GM18508 (cell line): Measurements from ENCODE around the gene MAGED2.
"Not testable (repeated sequence)": the region's sequence is repeated elsewhere in the genome, so short reads cannot be mapped to it uniquely, and the experiment has no call there.

ENCODE experiments used
- ATAC-seq: cut with Tn5 transposase; IDR thresholded peaks from one replicate; pipeline ENCODE4 v1.9.1; 2021; ENCODE audit warnings: moderate number of reproducible peaks; ENCODE audit not compliant: insufficient read depth, unreplicated experiment

The MAGED2 gene

GRCh38 chrX:54807524-54808108 is at the start of gene MAGED2:
Gene MAGED2, plus strand, starts transcription at chrX:54807745. Its CDS starts 1,587 bp downstream, at chrX:54809332.
- no peak for ATAC-seq

- ATAC-seq = no peak
Observed at GRCh38 chrX:54758114-54759055, 49.2 kb upstream of the MAGED2 start.

GRCh38 chrX:54774391-54775094 is 33.0 kb upstream of the MAGED2 start:
- not testable (repeated sequence) for ATAC-seq

GRCh38 chrX:54776061-54776460 is 31.5 kb upstream of the MAGED2 start:
- ATAC-seq = no peak

- ATAC-seq = no peak
Observed at GRCh38 chrX:54776987-54777672, 30.4 kb upstream of the MAGED2 start.

- ATAC-seq = no peak
Observed at GRCh38 chrX:54785901-54786300, 21.6 kb upstream of the MAGED2 start.

- ATAC-seq = no peak
Observed at GRCh38 chrX:54786967-54787366, 20.6 kb upstream of the MAGED2 start.

- ATAC-seq = no peak
Observed at GRCh38 chrX:54788446-54788845, 19.1 kb upstream of the MAGED2 start.

GRCh38 chrX:54789405-54789804 is 18.1 kb upstream of the MAGED2 start:
- not testable (repeated sequence) for ATAC-seq

- no peak for ATAC-seq
Observed at GRCh38 chrX:54794028-54794427, 13.5 kb upstream of the MAGED2 start.

GRCh38 chrX:54794795-54795194 is 12.8 kb upstream of the MAGED2 start:
- ATAC-seq = no peak

- no peak for ATAC-seq
Observed at GRCh38 chrX:54798137-54798536, 9.4 kb upstream of the MAGED2 start, which contains the start of gene ITIH6. Gene ITIH6, minus strand, starts transcription at chrX:54798255. Its CDS starts 45 bp downstream, at chrX:54798210.

- ATAC-seq = no peak
Observed at GRCh38 chrX:54799046-54799445, 8.5 kb upstream of the MAGED2 start.

GRCh38 chrX:54808109-54808604 is 612 bp downstream of the MAGED2 start:
- ATAC-seq = no peak

- peak; percentile 74 for ATAC-seq
Observed at GRCh38 chrX:54808605-54809483, 1.3 kb downstream of the MAGED2 start.

- ATAC-seq = no peak
Observed at GRCh38 chrX:54810532-54810931, 3.0 kb downstream of the MAGED2 start.

- no peak for ATAC-seq
Observed at GRCh38 chrX:54811301-54811885, 3.8 kb downstream of the MAGED2 start.

GRCh38 chrX:54812306-54812705 is 4.8 kb downstream of the MAGED2 start:
- no peak for ATAC-seq
